ENCODE results near the gene USP24.

GRCh38 chr1:55060133-55060999, 154.8 kb downstream of the USP24 start:
- TF ChIP-seq CTCF (IDR thresholded peaks at IDR 0.05) (no peak), EZH2phosphoT487 (IDR thresholded peaks at IDR 0.05) (no peak)
